GM12878 (cell line): ENCODE results near the gene LMNTD2. TPM values are rescaled to one million over a fixed set of nuclear protein-coding genes. Genes with fewer than 3 reads are reported as not detected.

Experiments used
- ATAC-seq: fragments of 200-7000 bp; cut with Tn5 transposase; 3 replicates; pipeline ENCODE4 v1.9.1; 2020; ENCODE audit warnings: mild to moderate bottlenecking, moderate library complexity
- BruUV-seq: library from RNA; stranded (reverse); fragments of 400-500 nt; replicated peaks from 2 replicates; lab custom pipeline; 2021; lab: Mats Ljungman, UMichigan
- CTCF ChIA-PET: fragments of 300-600 bp; sonication (Branson Sonifier 250); formaldehyde crosslinking; extraction: SDS; loops from one replicate; lab custom pipeline; 2021; ENCODE audit warnings: inconsistent platforms; lab: Yijun Ruan, JAX
- POLR2A ChIA-PET: fragments of 350-600 bp; formaldehyde crosslinking; extraction: SDS; loops from one replicate; lab custom pipeline; 2021; ENCODE audit warnings: inconsistent platforms; lab: Charles Lee
- RAD21 ChIA-PET: fragments of 300-600 bp; sonication (Branson Sonifier 250); formaldehyde crosslinking; loops from one replicate; lab custom pipeline; 2023; ENCODE audit warnings: antibody characterized with exemption; ENCODE audit not compliant: unreplicated experiment; lab: Charles Lee
- SMC1A ChIA-PET: fragments of 300-600 bp; sonication (Branson Sonifier 250); formaldehyde crosslinking; loops from one replicate; lab custom pipeline; 2023; ENCODE audit not compliant: unreplicated experiment, uncharacterized antibody; lab: Charles Lee
- DNase-seq: peaks from one replicate; pipeline ENCODE4 v3.0.0-alpha.2; 2011; ENCODE audit warnings: low read depth, low spot score
- FAIRE-seq: peaks from 3 replicates; lab custom pipeline; 2011; peaks lifted over from hg19 to GRCh38; lab: Jason Lieb, UNC
- H2AFZ ChIP-seq: 2 replicates; pipeline ENCODE4 v1.6.0; 2011; ENCODE audit warnings: low read depth, low read length, control low read depth; ENCODE audit not compliant: control insufficient read depth
- H3K27ac ChIP-seq: 2 replicates; pipeline ENCODE4 v1.5.1; 2011; ENCODE audit warnings: control low read depth; ENCODE audit not compliant: control insufficient read depth, insufficient read depth
- H3K27me3 ChIP-seq, 2 experiments: replicated peaks in 1 of 2; 2 replicates each; pipeline versions ENCODE4 v1.6.0 to v1.6.1; 2011; ENCODE audit warnings: low read length in 1 of 2; ENCODE audit not compliant: control insufficient read depth in 2 of 2, insufficient read depth in 2 of 2
- H3K36me3 ChIP-seq, 2 experiments: 2 replicates each; pipeline ENCODE4 v1.5.1; 2011; ENCODE audit warnings: low read length in 1 of 2; ENCODE audit not compliant: control insufficient read depth in 2 of 2, insufficient read depth in 2 of 2
- H3K4me1 ChIP-seq: 2 replicates; pipeline ENCODE4 v1.6.1; 2011; ENCODE audit warnings: mild to moderate bottlenecking, low read length, moderate library complexity, mixed read lengths; ENCODE audit not compliant: control insufficient read depth, insufficient read depth
- H3K4me2 ChIP-seq: 2 replicates; pipeline ENCODE4 v1.6.0; 2011; ENCODE audit warnings: control low read depth; ENCODE audit not compliant: control insufficient read depth, insufficient read depth
- H3K4me3 ChIP-seq: fragments of 200-600 bp; sonication (generic); 2 replicates; pipeline ENCODE4 v1.5.1; 2016
- H3K79me2 ChIP-seq: 2 replicates; pipeline ENCODE4 v1.6.0; 2011; ENCODE audit warnings: low read length; ENCODE audit not compliant: control insufficient read depth, insufficient read depth
- H3K9ac ChIP-seq: 2 replicates; pipeline ENCODE4 v1.8.0; 2011; ENCODE audit warnings: low read length, control low read depth, mixed read lengths; ENCODE audit not compliant: control insufficient read depth, insufficient read depth
- H3K9me3 ChIP-seq: replicated peaks from 3 replicates; pipeline ENCODE4 v1.5.1; 2011; ENCODE audit warnings: mild to moderate bottlenecking, low read length; ENCODE audit not compliant: control insufficient read depth, insufficient read depth
- H4K20me1 ChIP-seq: 2 replicates; pipeline ENCODE4 v1.6.0; 2011; ENCODE audit not compliant: control insufficient read depth, insufficient read depth
- ATF7 ChIP-seq: fragments of 450-650 bp; IDR thresholded peaks from 2 replicates; pipeline ENCODE4 v1.6.1; 2016; ENCODE audit warnings: low read depth, mild to moderate bottlenecking
- NFYB ChIP-seq: IDR thresholded peaks from 2 replicates; pipeline ENCODE4 v1.6.1; 2011; ENCODE audit warnings: low read depth, mild to moderate bottlenecking, low read length, improper control_type of control experiment, moderate library complexity; ENCODE audit not compliant: insufficient read depth
- RCOR1 ChIP-seq: conservative IDR thresholded peaks from 2 replicates; pipeline ENCODE4 v1.6.1; 2012; ENCODE audit warnings: low read depth, low read length, improper control_type of control experiment
- SIN3A ChIP-seq: IDR thresholded peaks from 2 replicates; pipeline ENCODE4 v1.6.1; 2012; ENCODE audit warnings: low read depth, low read length, improper control_type of control experiment
- SMAD5 ChIP-seq: IDR thresholded peaks from 2 replicates; pipeline ENCODE4 v1.6.1; 2016; ENCODE audit warnings: antibody characterized with exemption, low read depth
- WGBS: methylation state at CpG from one replicate; pipeline ENCODE4 v1.1.6; 2016; ENCODE audit warnings: low lambda C conversion rate; ENCODE audit not compliant: insufficient replicate concordance, insufficient coverage; ENCODE audit errors: missing lambda C conversion rate; 5-methylcytosine and 5-hydroxymethylcytosine counted together
- in situ Hi-C: fragments of 300-500 bp; cut with MboI; formaldehyde crosslinking; loops from 9 replicates; pipeline ENCODE4 v1.14.3; 2018; ENCODE audit warnings: mixed read lengths
- intact Hi-C: fragments of 100-400 bp; cut with micrococcal nuclease; formaldehyde crosslinking; loops from one replicate; pipeline ENCODE4 v1.14.2; 2022; ENCODE audit not compliant: unreplicated experiment
- polyA plus RNA-seq, 11 experiments: library from polyadenylated mRNA; depleted of rRNA in 4 of 11; unstranded in 6 of 11; stranded (reverse) in 5 of 11; fragments of >200 nt; fragmentation: Nextera tagmentation in 4 of 11; fragmentation: Illumina TruSeq in 1 of 11; extraction: Ambion mirVana in 4 of 11; extraction: Trizol in 1 of 11; gene quantifications; 1 replicate in 1 of 11; 2 replicates in 10 of 11; pipeline versions ENCODE4 v1.2.1 to v1.2.3, GENCODE V29; 2011 to 2016; ENCODE audit warnings: inconsistent platforms in 2 of 11, missing spikeins in 2 of 11, low read depth in 1 of 11
- total RNA-seq, 4 experiments: library from RNA; depleted of rRNA in 3 of 4; stranded (reverse); fragments of >200 nt in 3 of 4; fragmentation: Illumina TruSeq in 1 of 4; extraction: Trizol in 1 of 4; gene quantifications; 2 replicates each; pipeline versions ENCODE4 v1.2.1 to v1.2.3, GENCODE V29; 2013 to 2021
- TF ChIP-seq, protein P1 (sequence below): IDR thresholded peaks from 2 replicates; pipeline ENCODE4 v1.6.1; 2012; ENCODE audit warnings: low read depth, low read length, improper control_type of control experiment
- TF ChIP-seq, protein P2 (sequence below): fragments of 450-650 bp; IDR thresholded peaks from 2 replicates; pipeline ENCODE4 v1.6.1; 2017; ENCODE audit warnings: low read depth, mild to moderate bottlenecking, moderate library complexity

The LMNTD2 gene
- total and polyA plus RNA-seq, 10 of the 15 experiments (the other 5 are each of a cell fraction or from before 2014, with no cell fraction given), result 0.22 to 4.1 (median 1.3) TPM; not detected in 2

DNA sequence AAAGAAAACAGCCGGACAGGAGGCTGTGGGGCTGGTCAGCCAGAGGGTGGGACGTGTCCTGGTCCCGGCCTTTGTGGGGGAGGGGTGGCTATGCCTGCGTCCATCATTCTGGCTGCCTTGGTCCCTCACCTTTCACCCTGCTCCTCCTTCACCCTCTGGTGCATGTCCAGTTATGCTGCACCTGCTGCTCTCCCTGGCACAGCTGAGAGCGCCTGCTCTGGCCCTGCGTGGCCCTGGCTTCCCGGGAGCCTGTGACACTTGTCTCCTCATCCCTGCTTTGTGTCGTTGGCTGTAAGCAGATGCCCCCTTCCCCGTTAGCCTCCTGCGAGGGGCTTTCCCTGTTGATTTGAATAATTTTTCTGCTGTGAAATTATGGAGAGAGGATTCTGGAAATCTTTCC lies 32.4 kb upstream of the LMNTD2 start:
- CTCF ChIA-PET, result no interaction called here
- Histone ChIP-seq H3K27ac (no peak overlapping the region), H3K9ac (no peak overlapping the region), H3K27me3 (no peaks in the 10 kb centered on the region), H3K4me1 (no peaks in the 10 kb centered on the region), H4K20me1 (no peaks in the 10 kb centered on the region), H3K4me3 (no peak overlapping the region), H3K4me2 (no peak overlapping the region), H3K9me3 (no peaks in the 10 kb centered on the region), H3K36me3 (peaks cover 26 to 48% of the 10 kb centered on the region in 2 experiments), H2AFZ (no peak overlapping the region), H3K79me2 (no peaks in the 10 kb centered on the region)
- TF ChIP-seq, protein P1, sequence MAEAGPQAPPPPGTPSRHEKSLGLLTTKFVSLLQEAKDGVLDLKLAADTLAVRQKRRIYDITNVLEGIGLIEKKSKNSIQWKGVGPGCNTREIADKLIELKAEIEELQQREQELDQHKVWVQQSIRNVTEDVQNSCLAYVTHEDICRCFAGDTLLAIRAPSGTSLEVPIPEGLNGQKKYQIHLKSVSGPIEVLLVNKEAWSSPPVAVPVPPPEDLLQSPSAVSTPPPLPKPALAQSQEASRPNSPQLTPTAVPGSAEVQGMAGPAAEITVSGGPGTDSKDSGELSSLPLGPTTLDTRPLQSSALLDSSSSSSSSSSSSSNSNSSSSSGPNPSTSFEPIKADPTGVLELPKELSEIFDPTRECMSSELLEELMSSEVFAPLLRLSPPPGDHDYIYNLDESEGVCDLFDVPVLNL, result no peak
- no peak for TF ChIP-seq ATF7
- TF ChIP-seq, protein P2, sequence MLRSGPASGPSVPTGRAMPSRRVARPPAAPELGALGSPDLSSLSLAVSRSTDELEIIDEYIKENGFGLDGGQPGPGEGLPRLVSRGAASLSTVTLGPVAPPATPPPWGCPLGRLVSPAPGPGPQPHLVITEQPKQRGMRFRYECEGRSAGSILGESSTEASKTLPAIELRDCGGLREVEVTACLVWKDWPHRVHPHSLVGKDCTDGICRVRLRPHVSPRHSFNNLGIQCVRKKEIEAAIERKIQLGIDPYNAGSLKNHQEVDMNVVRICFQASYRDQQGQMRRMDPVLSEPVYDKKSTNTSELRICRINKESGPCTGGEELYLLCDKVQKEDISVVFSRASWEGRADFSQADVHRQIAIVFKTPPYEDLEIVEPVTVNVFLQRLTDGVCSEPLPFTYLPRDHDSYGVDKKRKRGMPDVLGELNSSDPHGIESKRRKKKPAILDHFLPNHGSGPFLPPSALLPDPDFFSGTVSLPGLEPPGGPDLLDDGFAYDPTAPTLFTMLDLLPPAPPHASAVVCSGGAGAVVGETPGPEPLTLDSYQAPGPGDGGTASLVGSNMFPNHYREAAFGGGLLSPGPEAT, result no peak
- no peak for TF ChIP-seq SIN3A
- TF ChIP-seq NFYB, result no peak
- TF ChIP-seq SMAD5, result no peak
- no peak for TF ChIP-seq RCOR1
- BruUV-seq, result no TSS peak
- intact Hi-C loops (no loop called here), in situ Hi-C loops (no loop called here)
- whole genome bisulfite sequencing, result 86% methylated on average over 10 of the region's 10 CpGs
- DNase-seq (no peak), ATAC-seq (no peak), FAIRE-seq (no peak)
- SMC1A ChIA-PET, result no interaction called here
- RAD21 ChIA-PET, result no interaction called here
- POLR2A ChIA-PET, result no interaction called here
